Caco-2 (cell line): Measurements from ENCODE around the gene PABPC1L. TPM values are rescaled to one million over a fixed set of nuclear protein-coding genes. Genes with fewer than 3 reads are reported as not detected.

ENCODE experiments used
- BruUV-seq: library from RNA; stranded (reverse); fragments of 400-500 nt; replicated peaks from 2 replicates; lab custom pipeline; 2021; lab: Mats Ljungman, UMichigan
- CTCF ChIA-PET: fragments of 300-600 bp; sonication (Branson Sonifier 250); formaldehyde crosslinking; loops from one replicate; lab custom pipeline; 2022; ENCODE audit warnings: antibody characterized with exemption; lab: Charles Lee
- POLR2A ChIA-PET: fragments of 300-600 bp; sonication (Branson Sonifier 250); formaldehyde crosslinking; loops from one replicate; lab custom pipeline; 2022; ENCODE audit warnings: antibody characterized with exemption; lab: Charles Lee
- DNase-seq, 2 experiments: peaks; one replicate each; pipeline versions ENCODE4 v3.0.0 to v3.0.0-alpha.2; 2020 to 2022
- H3K27me3 ChIP-seq: replicated peaks from 2 replicates; pipeline ENCODE4 v1.6.0; 2011; ENCODE audit warnings: low read length; ENCODE audit not compliant: control insufficient read depth, insufficient read depth
- H3K36me3 ChIP-seq: 2 replicates; pipeline ENCODE4 v1.5.1; 2011; ENCODE audit warnings: low read length; ENCODE audit not compliant: control insufficient read depth, insufficient read depth
- H3K4me1 ChIP-seq: fragments of 250-450 bp; sonication (Bioruptor Pico); 2 replicates; pipeline ENCODE4 v1.5.1; 2020; ENCODE audit warnings: mild to moderate bottlenecking
- H3K4me3 ChIP-seq: 2 replicates; pipeline ENCODE4 v1.5.1; 2011; ENCODE audit warnings: low read depth, mild to moderate bottlenecking, control low read depth, low read length
- H3K9me3 ChIP-seq: fragments of 250-450 bp; sonication (Bioruptor Pico); 2 replicates; pipeline ENCODE4 v1.5.1; 2020; ENCODE audit warnings: mild to moderate bottlenecking, moderate library complexity
- H3K27ac Mint-ChIP-seq: one replicate; pipeline ENCODE4 v1.8.0; 2022; ENCODE audit warnings: mixed read lengths; ENCODE audit not compliant: unreplicated experiment
- H3K27me3 Mint-ChIP-seq: one replicate; pipeline ENCODE4 v1.8.0; 2022; ENCODE audit warnings: mixed read lengths; ENCODE audit not compliant: insufficient read depth, unreplicated experiment
- H3K36me3 Mint-ChIP-seq: one replicate; pipeline ENCODE4 v1.8.0; 2022; ENCODE audit warnings: mild to moderate bottlenecking, mixed read lengths; ENCODE audit not compliant: insufficient read depth, unreplicated experiment
- H3K4me1 Mint-ChIP-seq: one replicate; pipeline ENCODE4 v1.8.0; 2022; ENCODE audit warnings: low read depth, mixed read lengths; ENCODE audit not compliant: unreplicated experiment
- H3K4me3 Mint-ChIP-seq: one replicate; pipeline ENCODE4 v1.8.0; 2022; ENCODE audit warnings: mild to moderate bottlenecking, moderate library complexity, mixed read lengths; ENCODE audit not compliant: unreplicated experiment
- H3K9me3 Mint-ChIP-seq: one replicate; pipeline ENCODE4 v1.8.0; 2022; ENCODE audit warnings: mixed read lengths; ENCODE audit not compliant: unreplicated experiment
- CTCF ChIP-seq, 2 experiments: fragments of 200-600 bp in 1 of 2; IDR thresholded peaks; 1 replicate in 1 of 2; 2 replicates in 1 of 2; pipeline versions ENCODE4 v1.5.1 to v1.8.0; 2011 to 2022; ENCODE audit warnings: antibody characterized with exemption in 1 of 2, control low read depth in 1 of 2, inconsistent platforms in 1 of 2, low read depth in 1 of 2, low read length in 1 of 2, mild to moderate bottlenecking in 1 of 2, moderate library complexity in 1 of 2; ENCODE audit not compliant: insufficient read depth in 1 of 2, severe bottlenecking in 1 of 2, unreplicated experiment in 1 of 2
- intact Hi-C: fragments of 100-400 bp; cut with micrococcal nuclease; formaldehyde crosslinking; loops from one replicate; pipeline ENCODE4 v1.10.0; 2022; ENCODE audit not compliant: unreplicated experiment
- total RNA-seq: library from RNA; stranded (reverse); gene quantifications from 2 replicates; pipeline ENCODE4 v1.2.3, GENCODE V29; 2022

Gene PABPC1L
- total RNA-seq, 1 experiment from 2014 or later = 255 TPM

GRCh38 chr20:44904377-44904776, 5.5 kb upstream of the PABPC1L start:
- CTCF ChIA-PET = no interaction called here
- no peaks in the 10 kb centered on the region for H3K9me3 ChIP-seq
- intact Hi-C loops = no loop called here
- H3K36me3 Mint-ChIP-seq = peaks cover 91% of the 10 kb centered on the region
- H3K4me3 Mint-ChIP-seq = no peak overlapping the region
- H3K36me3 ChIP-seq = peaks cover 12% of the 10 kb centered on the region
- H3K4me3 ChIP-seq = no peak overlapping the region
- no peak overlapping the region for H3K27ac Mint-ChIP-seq
- H3K4me1 Mint-ChIP-seq = peaks cover 6% of the 10 kb centered on the region
- H3K27me3 ChIP-seq = no peaks in the 10 kb centered on the region
- TF ChIP-seq CTCF (IDR thresholded peaks at IDR 0.05; ENCODE audit: insufficient read depth in 1 of 2, low read depth in 1 of 2, low read length in 1 of 2, severe bottlenecking in 1 of 2, unreplicated experiment in 1 of 2) = no peak
- no peaks in the 10 kb centered on the region for H3K9me3 Mint-ChIP-seq
- no TSS peak for BruUV-seq
- peaks cover 1% of the 10 kb centered on the region; the same call in 1 of the 2 replicates for H3K4me1 ChIP-seq
- no peak for DNase-seq
- no peaks in the 10 kb centered on the region for H3K27me3 Mint-ChIP-seq
- POLR2A ChIA-PET = no interaction called here

DNA sequence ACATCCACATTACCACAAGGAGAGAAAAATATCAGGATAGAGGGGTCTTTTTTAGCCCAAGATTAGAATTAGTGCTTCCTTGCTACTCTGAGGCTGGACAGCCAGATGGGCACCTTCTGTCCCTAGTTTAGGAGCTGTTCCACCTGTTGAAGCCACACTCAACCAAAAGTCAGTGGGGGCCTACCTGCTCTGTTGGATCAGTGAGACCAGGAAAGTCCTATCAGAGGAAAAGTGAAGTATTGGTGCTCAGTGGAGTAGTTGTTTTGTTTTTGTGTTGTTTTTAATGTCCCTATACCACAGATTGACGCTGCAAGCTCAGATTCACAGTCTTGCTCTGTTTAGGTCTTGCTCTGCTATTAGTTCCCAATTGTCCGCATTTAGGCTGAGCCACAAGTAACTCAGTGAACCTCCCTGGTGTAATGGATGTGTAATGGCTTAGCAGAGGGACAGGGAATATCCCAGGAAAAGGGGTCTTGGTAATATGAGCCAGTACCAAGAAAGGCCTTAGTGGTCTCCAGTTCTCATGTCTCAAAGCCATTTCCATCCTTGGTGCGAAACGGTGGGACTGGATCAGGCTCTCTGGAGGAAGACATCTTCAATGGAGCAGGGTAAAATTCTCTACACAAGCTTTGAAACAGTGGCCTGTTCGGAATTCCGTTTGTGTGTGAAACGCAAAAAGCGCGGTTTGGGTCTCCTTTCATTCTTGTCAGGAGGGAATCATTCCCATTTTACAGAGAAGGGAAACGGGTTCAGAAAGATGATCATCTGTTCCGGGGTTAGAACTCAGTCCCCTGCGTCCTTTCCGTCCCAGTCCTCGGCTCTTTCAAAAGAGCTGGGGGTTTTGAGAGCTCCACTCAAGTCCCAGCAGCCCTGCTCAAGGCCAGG, 631 bp upstream of the PABPC1L start:
- Histone ChIP-seq H3K9me3 (no peaks in the 10 kb centered on the region), H3K27me3 (no peaks in the 10 kb centered on the region), H3K4me3 (peak overlapping the region; percentile 82), H3K4me1 (peaks cover 21% of the 10 kb centered on the region), H3K36me3 (peaks cover 8% of the 10 kb centered on the region; the same call in 1 of the 2 replicates)
- Mint-ChIP-seq H3K9me3 (no peaks in the 10 kb centered on the region), H3K36me3 (peaks cover 98% of the 10 kb centered on the region), H3K27me3 (no peaks in the 10 kb centered on the region), H3K27ac (peak overlapping the region; percentile 92), H3K4me1 (peaks cover 19% of the 10 kb centered on the region), H3K4me3 (peak overlapping the region; percentile 85)
- POLR2A ChIA-PET = interaction anchor here (0.5 to 2.3 kb wide), 19 partner anchors 10 to 971 kb away, joined by 3 to 28 read pairs (median 5); partner anchors contain the start of gene YWHAB
- CTCF ChIA-PET = interaction anchor here (0.6 to 1.4 kb wide), 18 partner anchors 21 to 1808 kb away, joined by 3 to 16 read pairs (median 5); partner anchors contain the start of gene YWHAB
- intact Hi-C loops = no loop called here
- peak in 1 of 2 experiments; percentile 12 for TF ChIP-seq CTCF (IDR thresholded peaks at IDR 0.05; ENCODE audit: insufficient read depth in 1 of 2, low read depth in 1 of 2, low read length in 1 of 2, severe bottlenecking in 1 of 2, unreplicated experiment in 1 of 2)
- DNase-seq = no peak
- TSS peak; percentile 3 for BruUV-seq

- Mint-ChIP-seq H3K4me3 (peak overlapping the region; percentile 85), H3K36me3 (peaks cover 97% of the 10 kb centered on the region), H3K27ac (peak overlapping the region; percentile 92), H3K27me3 (no peaks in the 10 kb centered on the region), H3K4me1 (peaks cover 19% of the 10 kb centered on the region), H3K9me3 (no peaks in the 10 kb centered on the region)
- H3K4me3 ChIP-seq = peak overlapping the region; percentile 82
- ChIA-PET CTCF (interaction anchor here (1.3 to 2.5 kb wide), 3 partner anchors 31 to 102 kb away, joined by 3 to 10 read pairs (median 3); no protein-coding TSS in a partner anchor), POLR2A (interaction anchor here (0.6 to 2.3 kb wide), 4 partner anchors 12 to 536 kb away, joined by 3 to 28 read pairs (median 3); partner anchors contain the start of genes TOMM34 and YWHAB)
- peaks cover 21% of the 10 kb centered on the region for H3K4me1 ChIP-seq
- BruUV-seq = TSS peak; percentile 91
- H3K9me3 ChIP-seq = no peaks in the 10 kb centered on the region
- H3K36me3 ChIP-seq = peaks cover 6% of the 10 kb centered on the region; the same call in 1 of the 2 replicates
- intact Hi-C loops = loop anchor here (1.0 to 2.0 kb wide), 5 partner anchors 22 to 217 kb away; partner anchors contain the start of gene STK4
- no peaks in the 10 kb centered on the region for H3K27me3 ChIP-seq
- peak; percentile 60 to 63 for DNase-seq
- no peak for TF ChIP-seq CTCF (IDR thresholded peaks at IDR 0.05; ENCODE audit: insufficient read depth in 1 of 2, low read depth in 1 of 2, low read length in 1 of 2, severe bottlenecking in 1 of 2, unreplicated experiment in 1 of 2)
Observed at GRCh38 chr20:44910690-44911262, 916 bp downstream of the PABPC1L start.
